ENCODE data around the gene NELL1. TPM values are rescaled to one million over a fixed set of nuclear protein-coding genes. Genes with fewer than 3 reads are reported as not detected.

The NELL1 gene
- total and polyA plus RNA-seq, 2 donors from 2014 or later, result 0.31 to 14.8 TPM

GRCh38 chr11:20844216-20844615 lies 174.8 kb downstream of the NELL1 start:
- Histone ChIP-seq H3K9me3 (ENCODE audit: control insufficient read depth in 2 of 3, insufficient read depth in 1 of 3, low read length in 3 of 3) (no peaks in the 10 kb centered on the region), H3K36me3 (ENCODE audit: control insufficient read depth in 2 of 3, insufficient read depth in 3 of 3, low read length in 3 of 3) (no peaks in the 10 kb centered on the region), H3K4me1 (ENCODE audit: control insufficient read depth in 2 of 3, insufficient read depth in 2 of 3, low read depth in 1 of 3, low read length in 3 of 3) (no peaks in the 10 kb centered on the region), H3K27ac (ENCODE audit: low read depth in 2 of 2, low read length in 2 of 2) (no peak overlapping the region), H3K27me3 (ENCODE audit: control insufficient read depth, insufficient read depth, low read length) (no peaks in the 10 kb centered on the region), H3K4me3 (ENCODE audit: low read length in 3 of 3) (no peak overlapping the region), H3K9ac (ENCODE audit: low read length in 3 of 3) (no peak overlapping the region)
- intact Hi-C loops (cut with DNase I), result no loop called here
- DNase-seq (no peak), FAIRE-seq (no peak)
- no peak for TF ChIP-seq CTCF (IDR thresholded peaks at IDR 0.05; ENCODE audit: borderline replicate concordance, extremely low read depth, insufficient read depth)

GRCh38 chr11:20844630-20845029 lies 175.2 kb downstream of the NELL1 start:
- Histone ChIP-seq H3K4me1 (ENCODE audit: control insufficient read depth in 2 of 3, insufficient read depth in 2 of 3, low read depth in 1 of 3, low read length in 3 of 3) (no peaks in the 10 kb centered on the region), H3K9ac (ENCODE audit: low read length in 3 of 3) (no peak overlapping the region), H3K27me3 (ENCODE audit: control insufficient read depth, insufficient read depth, low read length) (no peaks in the 10 kb centered on the region), H3K4me3 (ENCODE audit: low read length in 3 of 3) (no peak overlapping the region), H3K27ac (ENCODE audit: low read depth in 2 of 2, low read length in 2 of 2) (no peak overlapping the region), H3K36me3 (ENCODE audit: control insufficient read depth in 2 of 3, insufficient read depth in 3 of 3, low read length in 3 of 3) (no peaks in the 10 kb centered on the region), H3K9me3 (ENCODE audit: control insufficient read depth in 2 of 3, insufficient read depth in 1 of 3, low read length in 3 of 3) (no peaks in the 10 kb centered on the region)
- intact Hi-C loops (cut with DNase I), result no loop called here
- FAIRE-seq (no peak), DNase-seq (no peak)
- no peak for TF ChIP-seq CTCF (IDR thresholded peaks at IDR 0.05; ENCODE audit: borderline replicate concordance, extremely low read depth, insufficient read depth)

DNA sequence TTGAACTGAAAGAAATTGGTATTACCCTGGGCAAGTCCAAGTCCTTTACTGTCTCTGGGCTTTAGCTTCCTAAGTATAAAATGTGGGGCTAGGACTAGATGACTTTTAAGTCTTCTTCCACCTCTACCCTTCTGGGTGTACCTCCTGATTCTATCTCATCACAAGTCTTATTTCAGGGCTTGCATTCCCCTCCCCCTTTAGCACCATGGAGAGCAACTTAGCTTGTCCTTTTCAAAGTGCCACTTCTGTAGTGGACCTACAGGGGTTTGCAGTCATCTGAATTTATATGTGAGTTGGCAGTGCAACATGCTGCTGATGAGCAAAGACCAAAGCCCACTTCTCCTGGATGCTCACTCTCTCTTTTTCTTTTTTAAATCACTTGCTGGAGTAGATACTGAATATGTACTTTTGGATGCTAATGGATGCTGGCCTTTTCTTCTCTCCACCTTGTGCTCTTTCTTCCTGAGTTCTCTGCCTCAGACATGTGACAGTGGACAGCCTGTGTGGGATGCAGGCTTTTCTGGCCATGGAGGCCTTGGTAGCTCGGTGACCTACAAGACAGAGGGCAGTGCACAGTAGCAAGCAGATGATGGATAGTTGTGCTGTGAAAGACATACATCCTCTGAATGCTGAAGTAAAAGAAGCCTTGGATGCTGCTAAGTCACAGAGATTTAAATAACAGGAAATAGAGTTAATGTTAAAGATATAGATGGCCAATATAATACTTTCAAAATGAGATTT lies 185.0 kb downstream of the NELL1 start:
- DNase-seq, result peak in 4 of 5 donors; percentile 29 to 77 (median 48)
- intact Hi-C loops (cut with DNase I), result no loop called here
- H3K9ac ChIP-seq (ENCODE audit: low read length in 3 of 3), result no peak overlapping the region
- no peak overlapping the region for H3K4me3 ChIP-seq (ENCODE audit: low read length in 3 of 3)
- H3K4me1 ChIP-seq (ENCODE audit: control insufficient read depth in 2 of 3, insufficient read depth in 2 of 3, low read depth in 1 of 3, low read length in 3 of 3), result no peaks in the 10 kb centered on the region
- H3K27me3 ChIP-seq (ENCODE audit: control insufficient read depth, insufficient read depth, low read length), result no peaks in the 10 kb centered on the region
- no peak for FAIRE-seq
- no peaks in the 10 kb centered on the region for H3K9me3 ChIP-seq (ENCODE audit: control insufficient read depth in 2 of 3, insufficient read depth in 1 of 3, low read length in 3 of 3)
- no peaks in the 10 kb centered on the region for H3K36me3 ChIP-seq (ENCODE audit: control insufficient read depth in 2 of 3, insufficient read depth in 3 of 3, low read length in 3 of 3)
- no peak overlapping the region for H3K27ac ChIP-seq (ENCODE audit: low read depth in 2 of 2, low read length in 2 of 2)
- TF ChIP-seq CTCF (IDR thresholded peaks at IDR 0.05; ENCODE audit: borderline replicate concordance, extremely low read depth, insufficient read depth), result no peak

Data from kidney (tissue), 14 donors.